GM12878 (cell line): ENCODE results near the gene ANKRD17. TPM values are rescaled to one million over a fixed set of nuclear protein-coding genes. Genes with fewer than 3 reads are reported as not detected.

ENCODE experiments used
- ATAC-seq: fragments of 200-7000 bp; cut with Tn5 transposase; 3 replicates; pipeline ENCODE4 v1.9.1; 2020; ENCODE audit warnings: mild to moderate bottlenecking, moderate library complexity
- BruUV-seq: library from RNA; stranded (reverse); fragments of 400-500 nt; replicated peaks from 2 replicates; lab custom pipeline; 2021; lab: Mats Ljungman, UMichigan
- CTCF ChIA-PET: fragments of 300-600 bp; sonication (Branson Sonifier 250); formaldehyde crosslinking; extraction: SDS; loops from one replicate; lab custom pipeline; 2021; ENCODE audit warnings: inconsistent platforms; lab: Yijun Ruan, JAX
- POLR2A ChIA-PET: fragments of 350-600 bp; formaldehyde crosslinking; extraction: SDS; loops from one replicate; lab custom pipeline; 2021; ENCODE audit warnings: inconsistent platforms; lab: Charles Lee
- RAD21 ChIA-PET: fragments of 300-600 bp; sonication (Branson Sonifier 250); formaldehyde crosslinking; loops from one replicate; lab custom pipeline; 2023; ENCODE audit warnings: antibody characterized with exemption; ENCODE audit not compliant: unreplicated experiment; lab: Charles Lee
- SMC1A ChIA-PET: fragments of 300-600 bp; sonication (Branson Sonifier 250); formaldehyde crosslinking; loops from one replicate; lab custom pipeline; 2023; ENCODE audit not compliant: unreplicated experiment, uncharacterized antibody; lab: Charles Lee
- DNase-seq: peaks from one replicate; pipeline ENCODE4 v3.0.0-alpha.2; 2011; ENCODE audit warnings: low read depth, low spot score
- FAIRE-seq: peaks from 3 replicates; lab custom pipeline; 2011; peaks lifted over from hg19 to GRCh38; lab: Jason Lieb, UNC
- H2AFZ ChIP-seq: 2 replicates; pipeline ENCODE4 v1.6.0; 2011; ENCODE audit warnings: low read depth, low read length, control low read depth; ENCODE audit not compliant: control insufficient read depth
- H3K27ac ChIP-seq: 2 replicates; pipeline ENCODE4 v1.5.1; 2011; ENCODE audit warnings: control low read depth; ENCODE audit not compliant: control insufficient read depth, insufficient read depth
- H3K27me3 ChIP-seq, 2 experiments: replicated peaks in 1 of 2; 2 replicates each; pipeline versions ENCODE4 v1.6.0 to v1.6.1; 2011; ENCODE audit warnings: low read length in 1 of 2; ENCODE audit not compliant: control insufficient read depth in 2 of 2, insufficient read depth in 2 of 2
- H3K36me3 ChIP-seq, 2 experiments: 2 replicates each; pipeline ENCODE4 v1.5.1; 2011; ENCODE audit warnings: low read length in 1 of 2; ENCODE audit not compliant: control insufficient read depth in 2 of 2, insufficient read depth in 2 of 2
- H3K4me1 ChIP-seq: 2 replicates; pipeline ENCODE4 v1.6.1; 2011; ENCODE audit warnings: mild to moderate bottlenecking, low read length, moderate library complexity, mixed read lengths; ENCODE audit not compliant: control insufficient read depth, insufficient read depth
- H3K4me2 ChIP-seq: 2 replicates; pipeline ENCODE4 v1.6.0; 2011; ENCODE audit warnings: control low read depth; ENCODE audit not compliant: control insufficient read depth, insufficient read depth
- H3K4me3 ChIP-seq: fragments of 200-600 bp; sonication (generic); 2 replicates; pipeline ENCODE4 v1.5.1; 2016
- H3K79me2 ChIP-seq: 2 replicates; pipeline ENCODE4 v1.6.0; 2011; ENCODE audit warnings: low read length; ENCODE audit not compliant: control insufficient read depth, insufficient read depth
- H3K9ac ChIP-seq: 2 replicates; pipeline ENCODE4 v1.8.0; 2011; ENCODE audit warnings: low read length, control low read depth, mixed read lengths; ENCODE audit not compliant: control insufficient read depth, insufficient read depth
- H3K9me3 ChIP-seq: replicated peaks from 3 replicates; pipeline ENCODE4 v1.5.1; 2011; ENCODE audit warnings: mild to moderate bottlenecking, low read length; ENCODE audit not compliant: control insufficient read depth, insufficient read depth
- H4K20me1 ChIP-seq: 2 replicates; pipeline ENCODE4 v1.6.0; 2011; ENCODE audit not compliant: control insufficient read depth, insufficient read depth
- CHD1 ChIP-seq: IDR thresholded peaks from 2 replicates; pipeline ENCODE4 v1.6.1; 2012; ENCODE audit warnings: low read depth, low read length, improper control_type of control experiment
- CREB1 ChIP-seq: IDR thresholded peaks from 2 replicates; pipeline ENCODE4 v1.6.1; 2012; ENCODE audit warnings: low read depth, mild to moderate bottlenecking, inconsistent platforms
- ESRRA ChIP-seq: IDR thresholded peaks from 2 replicates; pipeline ENCODE4 v1.6.1; 2012; ENCODE audit warnings: mild to moderate bottlenecking, low read length, improper control_type of control experiment
- FOS ChIP-seq: IDR thresholded peaks from 3 replicates; pipeline ENCODE4 v1.6.1; 2011; ENCODE audit warnings: borderline replicate concordance; ENCODE audit not compliant: insufficient read length; ENCODE audit errors: extremely low read depth
- IRF4 ChIP-seq: IDR thresholded peaks from 2 replicates; pipeline ENCODE4 v1.6.1; 2011; ENCODE audit warnings: low read depth, low read length
- NBN ChIP-seq: fragments of 450-650 bp; IDR thresholded peaks from 2 replicates; pipeline ENCODE4 v1.6.1; 2016
- NFYA ChIP-seq: IDR thresholded peaks from 2 replicates; pipeline ENCODE4 v1.6.1; 2011; ENCODE audit warnings: low read depth, mild to moderate bottlenecking, low read length, improper control_type of control experiment, borderline replicate concordance
- NR2F1 ChIP-seq: fragments of 450-650 bp; conservative IDR thresholded peaks from 2 replicates; pipeline ENCODE4 v1.6.1; 2017; ENCODE audit warnings: mild to moderate bottlenecking
- SIN3A ChIP-seq: IDR thresholded peaks from 2 replicates; pipeline ENCODE4 v1.6.1; 2012; ENCODE audit warnings: low read depth, low read length, improper control_type of control experiment
- TARDBP ChIP-seq: IDR thresholded peaks from 2 replicates; pipeline ENCODE4 v1.6.1; 2016; ENCODE audit warnings: borderline replicate concordance
- YBX1 ChIP-seq: fragments of 450-650 bp; IDR thresholded peaks from 2 replicates; pipeline ENCODE4 v1.6.1; 2016; ENCODE audit warnings: antibody characterized with exemption
- YY1 ChIP-seq: IDR thresholded peaks from 2 replicates; pipeline ENCODE4 v1.6.1; 2011; ENCODE audit warnings: low read depth, mild to moderate bottlenecking, low read length
- ZNF274 ChIP-seq: IDR thresholded peaks from one replicate; pipeline ENCODE4 v1.8.0; 2011; ENCODE audit not compliant: insufficient read length, insufficient read depth
- ZZZ3 ChIP-seq: IDR thresholded peaks from 2 replicates; pipeline ENCODE4 v1.6.1; 2011; ENCODE audit warnings: low read depth; ENCODE audit not compliant: control insufficient read depth, insufficient read length
- WGBS: methylation state at CpG from one replicate; pipeline ENCODE4 v1.1.6; 2016; ENCODE audit warnings: low lambda C conversion rate; ENCODE audit not compliant: insufficient replicate concordance, insufficient coverage; ENCODE audit errors: missing lambda C conversion rate; 5-methylcytosine and 5-hydroxymethylcytosine counted together
- in situ Hi-C: fragments of 300-500 bp; cut with MboI; formaldehyde crosslinking; loops from 9 replicates; pipeline ENCODE4 v1.14.3; 2018; ENCODE audit warnings: mixed read lengths
- intact Hi-C: fragments of 100-400 bp; cut with micrococcal nuclease; formaldehyde crosslinking; loops from one replicate; pipeline ENCODE4 v1.14.2; 2022; ENCODE audit not compliant: unreplicated experiment
- polyA plus RNA-seq, 11 experiments: library from polyadenylated mRNA; depleted of rRNA in 4 of 11; unstranded in 6 of 11; stranded (reverse) in 5 of 11; fragments of >200 nt; fragmentation: Nextera tagmentation in 4 of 11; fragmentation: Illumina TruSeq in 1 of 11; extraction: Ambion mirVana in 4 of 11; extraction: Trizol in 1 of 11; gene quantifications; 1 replicate in 1 of 11; 2 replicates in 10 of 11; pipeline versions ENCODE4 v1.2.1 to v1.2.3, GENCODE V29; 2011 to 2016; ENCODE audit warnings: inconsistent platforms in 2 of 11, missing spikeins in 2 of 11, low read depth in 1 of 11
- total RNA-seq, 4 experiments: library from RNA; depleted of rRNA in 3 of 4; stranded (reverse); fragments of >200 nt in 3 of 4; fragmentation: Illumina TruSeq in 1 of 4; extraction: Trizol in 1 of 4; gene quantifications; 2 replicates each; pipeline versions ENCODE4 v1.2.1 to v1.2.3, GENCODE V29; 2013 to 2021
- TF ChIP-seq, protein P1 (sequence below): fragments of 450-650 bp; IDR thresholded peaks from 2 replicates; pipeline ENCODE4 v1.6.1; 2016; ENCODE audit warnings: mild to moderate bottlenecking
- TF ChIP-seq, protein P2 (sequence below): fragments of 450-650 bp; formaldehyde crosslinking; IDR thresholded peaks from 2 replicates; pipeline ENCODE4 v1.5.0; 2022; ENCODE audit warnings: mild to moderate bottlenecking, missing genetic modification characterization
- TF ChIP-seq, protein P3 (sequence below): fragments of 450-650 bp; IDR thresholded peaks from 2 replicates; pipeline ENCODE4 v1.6.1; 2017; ENCODE audit warnings: mild to moderate bottlenecking, moderate library complexity

Gene ANKRD17
- total and polyA plus RNA-seq, 10 of the 15 experiments (the other 5 are each of a cell fraction or from before 2014, with no cell fraction given) = 11.7 to 46.5 (median 32.6) TPM

DNA sequence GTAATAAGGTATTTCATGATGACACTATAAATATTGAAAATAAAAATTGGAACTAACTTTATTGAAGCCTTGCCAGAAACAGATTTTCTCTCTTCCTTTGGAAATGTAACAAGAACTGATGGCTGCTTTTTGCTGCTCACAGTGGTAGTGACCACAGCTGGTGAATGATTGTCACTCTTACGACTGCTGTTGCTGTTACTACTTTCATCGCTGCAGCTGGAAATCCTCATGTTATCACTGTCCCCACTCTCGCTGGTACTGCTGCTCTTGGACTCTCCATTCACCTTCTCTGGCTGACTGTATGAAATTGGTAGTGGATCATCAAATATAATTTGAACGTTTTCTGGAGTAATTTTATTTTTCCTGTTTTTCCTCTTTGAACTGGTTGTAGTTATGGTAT lies 160.6 kb downstream of the ANKRD17 start:
- TF ChIP-seq, protein P1, sequence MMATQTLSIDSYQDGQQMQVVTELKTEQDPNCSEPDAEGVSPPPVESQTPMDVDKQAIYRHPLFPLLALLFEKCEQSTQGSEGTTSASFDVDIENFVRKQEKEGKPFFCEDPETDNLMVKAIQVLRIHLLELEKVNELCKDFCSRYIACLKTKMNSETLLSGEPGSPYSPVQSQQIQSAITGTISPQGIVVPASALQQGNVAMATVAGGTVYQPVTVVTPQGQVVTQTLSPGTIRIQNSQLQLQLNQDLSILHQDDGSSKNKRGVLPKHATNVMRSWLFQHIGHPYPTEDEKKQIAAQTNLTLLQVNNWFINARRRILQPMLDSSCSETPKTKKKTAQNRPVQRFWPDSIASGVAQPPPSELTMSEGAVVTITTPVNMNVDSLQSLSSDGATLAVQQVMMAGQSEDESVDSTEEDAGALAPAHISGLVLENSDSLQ = no peak
- TF ChIP-seq, protein P2, sequence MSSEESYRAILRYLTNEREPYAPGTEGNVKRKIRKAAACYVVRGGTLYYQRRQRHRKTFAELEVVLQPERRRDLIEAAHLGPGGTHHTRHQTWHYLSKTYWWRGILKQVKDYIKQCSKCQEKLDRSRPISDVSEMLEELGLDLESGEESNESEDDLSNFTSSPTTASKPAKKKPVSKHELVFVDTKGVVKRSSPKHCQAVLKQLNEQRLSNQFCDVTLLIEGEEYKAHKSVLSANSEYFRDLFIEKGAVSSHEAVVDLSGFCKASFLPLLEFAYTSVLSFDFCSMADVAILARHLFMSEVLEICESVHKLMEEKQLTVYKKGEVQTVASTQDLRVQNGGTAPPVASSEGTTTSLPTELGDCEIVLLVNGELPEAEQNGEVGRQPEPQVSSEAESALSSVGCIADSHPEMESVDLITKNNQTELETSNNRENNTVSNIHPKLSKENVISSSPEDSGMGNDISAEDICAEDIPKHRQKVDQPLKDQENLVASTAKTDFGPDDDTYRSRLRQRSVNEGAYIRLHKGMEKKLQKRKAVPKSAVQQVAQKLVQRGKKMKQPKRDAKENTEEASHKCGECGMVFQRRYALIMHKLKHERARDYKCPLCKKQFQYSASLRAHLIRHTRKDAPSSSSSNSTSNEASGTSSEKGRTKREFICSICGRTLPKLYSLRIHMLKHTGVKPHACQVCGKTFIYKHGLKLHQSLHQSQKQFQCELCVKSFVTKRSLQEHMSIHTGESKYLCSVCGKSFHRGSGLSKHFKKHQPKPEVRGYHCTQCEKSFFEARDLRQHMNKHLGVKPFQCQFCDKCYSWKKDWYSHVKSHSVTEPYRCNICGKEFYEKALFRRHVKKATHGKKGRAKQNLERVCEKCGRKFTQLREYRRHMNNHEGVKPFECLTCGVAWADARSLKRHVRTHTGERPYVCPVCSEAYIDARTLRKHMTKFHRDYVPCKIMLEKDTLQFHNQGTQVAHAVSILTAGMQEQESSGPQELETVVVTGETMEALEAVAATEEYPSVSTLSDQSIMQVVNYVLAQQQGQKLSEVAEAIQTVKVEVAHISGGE (CRISPR knock-in tag) = no peak
- TF ChIP-seq CHD1 = no peak
- no peak for TF ChIP-seq NFYA
- no peak for TF ChIP-seq IRF4
- TF ChIP-seq, protein P3, sequence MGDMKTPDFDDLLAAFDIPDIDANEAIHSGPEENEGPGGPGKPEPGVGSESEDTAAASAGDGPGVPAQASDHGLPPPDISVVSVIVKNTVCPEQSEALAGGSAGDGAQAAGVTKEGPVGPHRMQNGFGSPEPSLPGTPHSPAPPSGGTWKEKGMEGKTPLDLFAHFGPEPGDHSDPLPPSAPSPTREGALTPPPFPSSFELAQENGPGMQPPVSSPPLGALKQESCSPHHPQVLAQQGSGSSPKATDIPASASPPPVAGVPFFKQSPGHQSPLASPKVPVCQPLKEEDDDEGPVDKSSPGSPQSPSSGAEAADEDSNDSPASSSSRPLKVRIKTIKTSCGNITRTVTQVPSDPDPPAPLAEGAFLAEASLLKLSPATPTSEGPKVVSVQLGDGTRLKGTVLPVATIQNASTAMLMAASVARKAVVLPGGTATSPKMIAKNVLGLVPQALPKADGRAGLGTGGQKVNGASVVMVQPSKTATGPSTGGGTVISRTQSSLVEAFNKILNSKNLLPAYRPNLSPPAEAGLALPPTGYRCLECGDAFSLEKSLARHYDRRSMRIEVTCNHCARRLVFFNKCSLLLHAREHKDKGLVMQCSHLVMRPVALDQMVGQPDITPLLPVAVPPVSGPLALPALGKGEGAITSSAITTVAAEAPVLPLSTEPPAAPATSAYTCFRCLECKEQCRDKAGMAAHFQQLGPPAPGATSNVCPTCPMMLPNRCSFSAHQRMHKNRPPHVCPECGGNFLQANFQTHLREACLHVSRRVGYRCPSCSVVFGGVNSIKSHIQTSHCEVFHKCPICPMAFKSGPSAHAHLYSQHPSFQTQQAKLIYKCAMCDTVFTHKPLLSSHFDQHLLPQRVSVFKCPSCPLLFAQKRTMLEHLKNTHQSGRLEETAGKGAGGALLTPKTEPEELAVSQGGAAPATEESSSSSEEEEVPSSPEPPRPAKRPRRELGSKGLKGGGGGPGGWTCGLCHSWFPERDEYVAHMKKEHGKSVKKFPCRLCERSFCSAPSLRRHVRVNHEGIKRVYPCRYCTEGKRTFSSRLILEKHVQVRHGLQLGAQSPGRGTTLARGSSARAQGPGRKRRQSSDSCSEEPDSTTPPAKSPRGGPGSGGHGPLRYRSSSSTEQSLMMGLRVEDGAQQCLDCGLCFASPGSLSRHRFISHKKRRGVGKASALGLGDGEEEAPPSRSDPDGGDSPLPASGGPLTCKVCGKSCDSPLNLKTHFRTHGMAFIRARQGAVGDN = no peak
- no peak for TF ChIP-seq YY1
- TF ChIP-seq NBN = no peak
- TF ChIP-seq ESRRA = no peak
- TF ChIP-seq ZZZ3 = no peak
- no peak for TF ChIP-seq NR2F1
- no peak for TF ChIP-seq FOS
- no peak for TF ChIP-seq YBX1
- no peak for TF ChIP-seq SIN3A
- no peak for TF ChIP-seq ZNF274
- TF ChIP-seq CREB1 = no peak
- TF ChIP-seq TARDBP = no peak
- TF ChIP-seq, all 136 proteins: peak for 0
- in situ Hi-C loops = no loop called here
- ChIA-PET RAD21 (no interaction called here), POLR2A (no interaction called here), SMC1A (interaction anchor here (0.7 kb wide), 1 partner anchor 144 kb away, joined by 4 read pairs; no protein-coding TSS in a partner anchor), CTCF (interaction anchor here (1.0 to 1.5 kb wide), 3 partner anchors 9 to 19 kb away, joined by 3 to 5 read pairs (median 3); no protein-coding TSS in a partner anchor)
- BruUV-seq = no TSS peak
- Histone ChIP-seq H3K9ac (no peak overlapping the region), H3K9me3 (no peaks in the 10 kb centered on the region), H4K20me1 (no peaks in the 10 kb centered on the region), H3K4me1 (no peaks in the 10 kb centered on the region), H3K4me3 (no peak overlapping the region), H3K27me3 (no peaks in the 10 kb centered on the region), H3K4me2 (no peak overlapping the region), H2AFZ (no peak overlapping the region), H3K27ac (no peak overlapping the region), H3K79me2 (no peaks in the 10 kb centered on the region), H3K36me3 (peaks cover 6 to 24% of the 10 kb centered on the region in 2 experiments)
- WGBS = 99% methylated on average over 4 of the region's 4 CpGs
- FAIRE-seq = no peak
- no peak for ATAC-seq
- no peak for DNase-seq
- intact Hi-C loops = no loop called here
